ENCODE data around the gene BEGAIN. TPM values are rescaled to one million over a fixed set of nuclear protein-coding genes. Genes with fewer than 3 reads are reported as not detected.

BEGAIN gene
- total RNA-seq (2014; rRNA removed; shearing (Covaris generic)) (1.8 TPM in 1 of 2 replicates, not detected in the other), total RNA-seq (2022) (0.06 and 0.76 TPM in 2 replicates), Bru-seq, nascent RNA (percentile 6 among the genes with signal in this experiment), BruChase-seq, experiment 1, labeled RNA remaining after a 6-hour chase (not detected), BruChase-seq, experiment 2, labeled RNA remaining after a 2-hour chase (percentile 6 among the genes with signal in this experiment)
- long read RNA-seq = 0 reads

GRCh38 chr14:100587086-100587762 lies at the start of gene BEGAIN:
TSS of gene BEGAIN (minus strand) at chr14:100587417. CDS start at chr14:100587290, 127 bp downstream.
- no peaks in the 10 kb centered on the region for H3K36me3 ChIP-seq (ENCODE audit: insufficient read depth, low read length)
- no peak within 1 kb of the TSS for H3K27ac ChIP-seq (ENCODE audit: low read depth, low read length, poor library complexity, severe bottlenecking)
- BruUV-seq (replicated peaks) = no TSS peak
- TF ChIP-seq CTCF (conservative IDR thresholded peaks at IDR 0.05; ENCODE audit: low read length) = no peak
- TF ChIP-seq EZH2phosphoT487 (IDR thresholded peaks at IDR 0.05; ENCODE audit: borderline replicate concordance, low read depth, low read length) = no peak
- no peaks in the 10 kb centered on the region for H3K79me2 ChIP-seq (ENCODE audit: insufficient read depth, low read depth, low read length)
- POLR2A ChIA-PET = interaction anchor here (0.8 kb wide), 1 partner anchor 29 kb away, joined by 3 read pairs; no protein-coding TSS in a partner anchor
- H4K20me1 ChIP-seq (ENCODE audit: insufficient read depth, low read length) = no peaks in the 10 kb centered on the region
- H3K4me2 ChIP-seq (ENCODE audit: low read length) = no peak within 1 kb of the TSS
- no peak within 1 kb of the TSS for H2AFZ ChIP-seq (ENCODE audit: low read length)
- no peaks in the 10 kb centered on the region for H3K4me1 ChIP-seq (ENCODE audit: insufficient read depth, low read length, poor library complexity, severe bottlenecking)
- CTCF ChIA-PET (ENCODE audit: unreplicated experiment) = no interaction called here
- no peak within 1 kb of the TSS for H3K4me3 ChIP-seq (ENCODE audit: low read depth, low read length, poor library complexity, severe bottlenecking)
- no peaks in the 10 kb centered on the region for H3K9me3 ChIP-seq (ENCODE audit: low read length)
- H3K9me2 ChIP-seq (ENCODE audit: insufficient read depth, low read length) = no peaks in the 10 kb centered on the region
- intact Hi-C loops (cut with micrococcal nuclease; ENCODE audit: unreplicated experiment) = no loop called here
- no peak for DNase-seq (ENCODE audit: low spot score)

DNA sequence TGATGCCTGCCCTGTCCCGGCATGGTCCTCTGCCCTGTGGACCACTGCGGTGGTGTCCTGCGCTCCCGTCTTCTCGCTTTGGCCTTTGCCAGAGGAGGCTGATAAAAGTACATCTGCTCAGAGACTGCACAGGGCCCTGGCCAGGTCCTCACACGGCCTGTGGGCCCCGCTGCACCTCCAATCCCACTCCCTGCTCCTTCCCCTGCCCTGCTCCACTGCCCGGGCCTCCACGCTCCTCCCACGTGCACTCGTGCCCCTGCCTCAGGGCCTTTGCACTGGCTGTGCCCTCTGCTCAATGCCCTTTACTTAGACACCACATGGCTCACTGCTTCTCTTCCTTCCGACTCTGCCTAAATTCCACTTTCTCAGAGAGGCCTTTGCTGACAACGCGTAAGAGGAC lies 49.3 kb upstream of the BEGAIN start:
- intact Hi-C loops (cut with micrococcal nuclease; ENCODE audit: unreplicated experiment) = no loop called here
- Histone ChIP-seq H3K9me3 (ENCODE audit: low read length) (no peaks in the 10 kb centered on the region), H3K4me2 (ENCODE audit: low read length) (no peak overlapping the region), H2AFZ (ENCODE audit: low read length) (no peak overlapping the region), H3K4me1 (ENCODE audit: insufficient read depth, low read length, poor library complexity, severe bottlenecking) (peaks cover 8% of the 10 kb centered on the region), H3K9me2 (ENCODE audit: insufficient read depth, low read length) (no peaks in the 10 kb centered on the region), H4K20me1 (ENCODE audit: insufficient read depth, low read length) (no peaks in the 10 kb centered on the region), H3K4me3 (ENCODE audit: low read depth, low read length, poor library complexity, severe bottlenecking) (no peak overlapping the region), H3K36me3 (ENCODE audit: insufficient read depth, low read length) (no peaks in the 10 kb centered on the region), H3K79me2 (ENCODE audit: insufficient read depth, low read depth, low read length) (no peaks in the 10 kb centered on the region), H3K27ac (ENCODE audit: low read depth, low read length, poor library complexity, severe bottlenecking) (no peak overlapping the region)
- ChIA-PET POLR2A (no interaction called here), CTCF (ENCODE audit: unreplicated experiment) (interaction anchor here (0.6 kb wide), 1 partner anchor 195 kb away, joined by 3 read pairs; no protein-coding TSS in a partner anchor)
- no peak for TF ChIP-seq CTCF (conservative IDR thresholded peaks at IDR 0.05; ENCODE audit: low read length)
- TF ChIP-seq EZH2phosphoT487 (IDR thresholded peaks at IDR 0.05; ENCODE audit: borderline replicate concordance, low read depth, low read length) = no peak
- no peak for DNase-seq (ENCODE audit: low spot score)
- BruUV-seq (replicated peaks) = no TSS peak

GRCh38 chr14:100634026-100634425 lies 46.8 kb upstream of the BEGAIN start:
- no peak overlapping the region for H2AFZ ChIP-seq (ENCODE audit: low read length)
- no peak overlapping the region for H3K4me3 ChIP-seq (ENCODE audit: low read depth, low read length, poor library complexity, severe bottlenecking)
- no peak for DNase-seq (ENCODE audit: low spot score)
- no TSS peak for BruUV-seq (replicated peaks)
- no peak overlapping the region for H3K4me2 ChIP-seq (ENCODE audit: low read length)
- no peaks in the 10 kb centered on the region for H3K9me2 ChIP-seq (ENCODE audit: insufficient read depth, low read length)
- H3K79me2 ChIP-seq (ENCODE audit: insufficient read depth, low read depth, low read length) = no peaks in the 10 kb centered on the region
- intact Hi-C loops (cut with micrococcal nuclease; ENCODE audit: unreplicated experiment) = no loop called here
- ChIA-PET CTCF (ENCODE audit: unreplicated experiment) (no interaction called here), POLR2A (no interaction called here)
- H3K36me3 ChIP-seq (ENCODE audit: insufficient read depth, low read length) = no peaks in the 10 kb centered on the region
- no peak overlapping the region for H3K27ac ChIP-seq (ENCODE audit: low read depth, low read length, poor library complexity, severe bottlenecking)
- no peak for TF ChIP-seq CTCF (conservative IDR thresholded peaks at IDR 0.05; ENCODE audit: low read length)
- no peak for TF ChIP-seq EZH2phosphoT487 (IDR thresholded peaks at IDR 0.05; ENCODE audit: borderline replicate concordance, low read depth, low read length)
- H3K4me1 ChIP-seq (ENCODE audit: insufficient read depth, low read length, poor library complexity, severe bottlenecking) = no peaks in the 10 kb centered on the region
- H4K20me1 ChIP-seq (ENCODE audit: insufficient read depth, low read length) = no peaks in the 10 kb centered on the region
- H3K9me3 ChIP-seq (ENCODE audit: low read length) = no peaks in the 10 kb centered on the region
